Measurements from ENCODE around the gene RAB33B.

The RAB33B gene

DNA sequence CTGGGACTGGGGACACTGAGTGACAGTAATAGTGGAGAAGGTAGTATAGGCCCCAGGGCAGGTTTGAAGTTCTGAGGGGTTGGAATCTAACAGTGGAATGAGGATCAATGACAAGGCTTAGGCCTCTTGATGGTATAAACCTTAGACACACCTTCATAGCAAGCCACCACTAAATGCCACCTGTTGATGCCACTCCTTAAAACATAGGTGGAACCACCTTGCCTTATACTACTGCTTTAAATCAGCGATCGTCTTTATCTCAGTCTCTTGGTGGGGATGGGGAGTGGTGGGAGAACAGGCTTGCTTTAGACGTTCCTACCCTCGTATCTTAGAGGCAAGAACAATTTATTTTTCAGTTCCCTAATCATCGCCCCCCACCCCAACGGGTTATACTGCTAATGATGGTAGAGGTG is 1.2 kb downstream of the RAB33B start:
- Histone ChIP-seq H3K4me3 (ENCODE audit: low read length, poor library complexity, severe bottlenecking) (peak overlapping the region; percentile 80), H3K9me3 (ENCODE audit: insufficient read depth, low read depth, low read length) (no peaks in the 10 kb centered on the region), H2AFZ (ENCODE audit: low read length) (no peak overlapping the region), H3K4me1 (ENCODE audit: insufficient read depth, low read length, poor library complexity, severe bottlenecking) (peaks cover 58% of the 10 kb centered on the region), H3K9ac (ENCODE audit: low read depth, low read length, poor library complexity, severe bottlenecking) (peak overlapping the region; percentile 88), H3K9me2 (replicated peaks; ENCODE audit: low read depth, low read length) (no peaks in the 10 kb centered on the region), H3K36me3 (ENCODE audit: insufficient read depth, low read length) (no peaks in the 10 kb centered on the region), H3K4me2 (ENCODE audit: low read depth, low read length, poor library complexity, severe bottlenecking) (peak overlapping the region; percentile 78), H3K79me2 (ENCODE audit: insufficient read depth, low read length) (peaks cover 54% of the 10 kb centered on the region), H3K27me3 (ENCODE audit: insufficient read depth, low read length, poor library complexity, severe bottlenecking) (no peaks in the 10 kb centered on the region), H3F3A (ENCODE audit: low read depth) (peaks cover 7% of the 10 kb centered on the region; the same call in 1 of the 2 replicates), H4K20me1 (ENCODE audit: insufficient read depth, low read length, poor library complexity, severe bottlenecking) (peaks cover 35% of the 10 kb centered on the region)
- TF ChIP-seq EZH2phosphoT487 (IDR thresholded peaks at IDR 0.05; ENCODE audit: borderline replicate concordance) = no peak
- TF ChIP-seq, protein P1, sequence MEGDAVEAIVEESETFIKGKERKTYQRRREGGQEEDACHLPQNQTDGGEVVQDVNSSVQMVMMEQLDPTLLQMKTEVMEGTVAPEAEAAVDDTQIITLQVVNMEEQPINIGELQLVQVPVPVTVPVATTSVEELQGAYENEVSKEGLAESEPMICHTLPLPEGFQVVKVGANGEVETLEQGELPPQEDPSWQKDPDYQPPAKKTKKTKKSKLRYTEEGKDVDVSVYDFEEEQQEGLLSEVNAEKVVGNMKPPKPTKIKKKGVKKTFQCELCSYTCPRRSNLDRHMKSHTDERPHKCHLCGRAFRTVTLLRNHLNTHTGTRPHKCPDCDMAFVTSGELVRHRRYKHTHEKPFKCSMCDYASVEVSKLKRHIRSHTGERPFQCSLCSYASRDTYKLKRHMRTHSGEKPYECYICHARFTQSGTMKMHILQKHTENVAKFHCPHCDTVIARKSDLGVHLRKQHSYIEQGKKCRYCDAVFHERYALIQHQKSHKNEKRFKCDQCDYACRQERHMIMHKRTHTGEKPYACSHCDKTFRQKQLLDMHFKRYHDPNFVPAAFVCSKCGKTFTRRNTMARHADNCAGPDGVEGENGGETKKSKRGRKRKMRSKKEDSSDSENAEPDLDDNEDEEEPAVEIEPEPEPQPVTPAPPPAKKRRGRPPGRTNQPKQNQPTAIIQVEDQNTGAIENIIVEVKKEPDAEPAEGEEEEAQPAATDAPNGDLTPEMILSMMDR (conservative IDR thresholded peaks at IDR 0.05; ENCODE audit: low read length) = no peak

DNA sequence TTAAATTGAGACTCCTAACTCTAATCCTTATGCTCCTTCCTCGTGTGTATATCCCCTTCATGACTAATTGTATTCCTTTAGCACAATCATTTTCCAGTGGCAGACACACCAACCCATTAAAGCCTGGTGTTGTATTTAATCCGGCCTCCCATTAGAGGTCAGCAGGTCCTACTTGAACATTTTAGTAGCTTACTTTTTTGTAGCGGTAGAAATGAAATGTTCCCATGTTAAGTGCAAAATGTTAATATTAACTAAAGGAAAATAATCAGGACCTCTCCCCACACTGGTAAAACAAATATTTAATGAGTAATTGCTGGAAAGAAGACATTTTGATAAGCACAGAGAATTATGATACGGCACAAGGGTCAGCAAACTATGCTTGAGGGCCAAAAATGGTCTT is 3.4 kb downstream of the RAB33B start:
- no peak overlapping the region for H2AFZ ChIP-seq (ENCODE audit: low read length)
- peaks cover 7% of the 10 kb centered on the region; the same call in 1 of the 2 replicates for H3F3A ChIP-seq (ENCODE audit: low read depth)
- peaks cover 52% of the 10 kb centered on the region for H3K79me2 ChIP-seq (ENCODE audit: insufficient read depth, low read length)
- H3K4me3 ChIP-seq (ENCODE audit: low read length, poor library complexity, severe bottlenecking) = peak overlapping the region; percentile 80
- H3K36me3 ChIP-seq (ENCODE audit: insufficient read depth, low read length) = no peaks in the 10 kb centered on the region
- no peaks in the 10 kb centered on the region for H3K9me2 ChIP-seq (replicated peaks; ENCODE audit: low read depth, low read length)
- peak overlapping the region; percentile 78 for H3K4me2 ChIP-seq (ENCODE audit: low read depth, low read length, poor library complexity, severe bottlenecking)
- H3K9ac ChIP-seq (ENCODE audit: low read depth, low read length, poor library complexity, severe bottlenecking) = peak overlapping the region; percentile 3
- no peaks in the 10 kb centered on the region for H3K9me3 ChIP-seq (ENCODE audit: insufficient read depth, low read depth, low read length)
- TF ChIP-seq, protein P1 (conservative IDR thresholded peaks at IDR 0.05; ENCODE audit: low read length) = no peak
- TF ChIP-seq EZH2phosphoT487 (IDR thresholded peaks at IDR 0.05; ENCODE audit: borderline replicate concordance) = no peak
- peaks cover 49% of the 10 kb centered on the region for H3K4me1 ChIP-seq (ENCODE audit: insufficient read depth, low read length, poor library complexity, severe bottlenecking)
- H3K27me3 ChIP-seq (ENCODE audit: insufficient read depth, low read length, poor library complexity, severe bottlenecking) = no peaks in the 10 kb centered on the region
- peaks cover 35% of the 10 kb centered on the region for H4K20me1 ChIP-seq (ENCODE audit: insufficient read depth, low read length, poor library complexity, severe bottlenecking)

DNA sequence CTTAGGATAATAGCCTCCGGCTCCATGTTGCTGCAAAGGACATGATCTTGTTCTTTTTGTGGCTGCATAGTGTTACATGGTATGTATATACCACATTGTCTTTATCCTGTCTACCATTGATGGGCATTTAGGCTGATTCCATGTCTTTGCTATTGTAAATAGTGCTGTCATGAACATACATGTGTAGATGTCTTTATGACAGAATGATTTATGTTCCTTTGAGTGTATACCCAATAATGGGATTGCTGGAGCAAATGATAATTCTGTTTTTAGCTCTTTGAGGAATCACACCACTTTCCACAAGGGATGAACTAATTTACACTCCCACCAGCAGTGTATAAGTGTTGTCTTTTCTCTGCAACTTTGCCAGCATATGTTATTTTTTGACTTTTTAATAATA is 4.6 kb downstream of the RAB33B start:
- Histone ChIP-seq H3K4me2 (ENCODE audit: low read depth, low read length, poor library complexity, severe bottlenecking) (peak overlapping the region; percentile 78), H3K4me3 (ENCODE audit: low read length, poor library complexity, severe bottlenecking) (peak overlapping the region; percentile 80), H3K36me3 (ENCODE audit: insufficient read depth, low read length) (no peaks in the 10 kb centered on the region), H3K4me1 (ENCODE audit: insufficient read depth, low read length, poor library complexity, severe bottlenecking) (peaks cover 43% of the 10 kb centered on the region), H3K9ac (ENCODE audit: low read depth, low read length, poor library complexity, severe bottlenecking) (peak overlapping the region; percentile 3), H3K9me2 (replicated peaks; ENCODE audit: low read depth, low read length) (no peaks in the 10 kb centered on the region), H3F3A (ENCODE audit: low read depth) (no peaks in the 10 kb centered on the region), H3K79me2 (ENCODE audit: insufficient read depth, low read length) (peaks cover 50% of the 10 kb centered on the region), H2AFZ (ENCODE audit: low read length) (no peak overlapping the region), H3K9me3 (ENCODE audit: insufficient read depth, low read depth, low read length) (no peaks in the 10 kb centered on the region), H4K20me1 (ENCODE audit: insufficient read depth, low read length, poor library complexity, severe bottlenecking) (peaks cover 35% of the 10 kb centered on the region), H3K27me3 (ENCODE audit: insufficient read depth, low read length, poor library complexity, severe bottlenecking) (no peaks in the 10 kb centered on the region)
- no peak for TF ChIP-seq EZH2phosphoT487 (IDR thresholded peaks at IDR 0.05; ENCODE audit: borderline replicate concordance)
- TF ChIP-seq, protein P1 (conservative IDR thresholded peaks at IDR 0.05; ENCODE audit: low read length) = no peak

Data from Loucy (cell line).